Activated CD8-positive, alpha-beta T cell treated with anti-CD3 and anti-CD28 coated beads for 36 hours (primary cell): ENCODE results near the gene PLCB4. TPM values are rescaled to one million over a fixed set of nuclear protein-coding genes. Genes with fewer than 3 reads are reported as not detected.
A peak's percentile ranks its signal among the peaks of the same experiment; 100 is the strongest.

Experiments used
- ATAC-seq: fragments of 200-7000 bp; cut with Tn5 transposase; one replicate; pipeline ENCODE4 v1.10.0; 2021; ENCODE audit warnings: mild to moderate bottlenecking, moderate library complexity
- CTCF ChIA-PET: fragments of 350-600 bp; sonication (Branson Sonifier 250); formaldehyde crosslinking; loops from one replicate; lab custom pipeline; 2021; ENCODE audit warnings: antibody characterized with exemption; lab: Charles Lee
- POLR2A ChIA-PET: fragments of 350-600 bp; sonication (Branson Sonifier 250); formaldehyde crosslinking; loops from one replicate; lab custom pipeline; 2021; ENCODE audit warnings: antibody characterized with exemption; lab: Charles Lee
- DNase-seq: peaks from one replicate; pipeline ENCODE4 v3.0.0-alpha.2; 2020
- H3K27ac Mint-ChIP-seq: one replicate; pipeline ENCODE4 v1.8.0; 2021; ENCODE audit warnings: mild to moderate bottlenecking, mixed read lengths
- H3K27me3 Mint-ChIP-seq: one replicate; pipeline ENCODE4 v1.8.0; 2021; ENCODE audit warnings: mixed read lengths
- H3K36me3 Mint-ChIP-seq: one replicate; pipeline ENCODE4 v1.8.0; 2021; ENCODE audit warnings: low read depth, mixed read lengths
- H3K4me1 Mint-ChIP-seq: one replicate; pipeline ENCODE4 v1.8.0; 2021; ENCODE audit warnings: low read depth, mixed read lengths
- H3K4me3 Mint-ChIP-seq: one replicate; pipeline ENCODE4 v1.8.0; 2021; ENCODE audit warnings: mild to moderate bottlenecking, moderate library complexity, mixed read lengths
- H3K9me3 Mint-ChIP-seq: one replicate; pipeline ENCODE4 v1.8.0; 2021; ENCODE audit warnings: mixed read lengths
- CTCF ChIP-seq: fragments of 200-600 bp; IDR thresholded peaks from one replicate; pipeline ENCODE4 v1.8.0; 2022; ENCODE audit warnings: antibody characterized with exemption, mild to moderate bottlenecking
- intact Hi-C: fragments of 100-400 bp; cut with micrococcal nuclease; formaldehyde crosslinking; loops from one replicate; pipeline ENCODE4 v1.10.0; 2022
- total RNA-seq, 2 experiments: library from RNA; stranded (reverse); gene quantifications; one replicate each; pipeline ENCODE4 v1.2.3, GENCODE V29; 2021

The PLCB4 gene
- total RNA-seq, 2 experiments from 2014 or later = not detected

- H3K4me3 Mint-ChIP-seq = no peak overlapping the region
- intact Hi-C loops = no loop called here
- ATAC-seq = no peak
- POLR2A ChIA-PET = no interaction called here
- no peaks in the 10 kb centered on the region for H3K9me3 Mint-ChIP-seq
- TF ChIP-seq CTCF = no peak
- H3K27me3 Mint-ChIP-seq = no peaks in the 10 kb centered on the region
- DNase-seq = no peak
- no peak overlapping the region for H3K27ac Mint-ChIP-seq
- CTCF ChIA-PET = no interaction called here
- H3K36me3 Mint-ChIP-seq = no peaks in the 10 kb centered on the region
- no peaks in the 10 kb centered on the region for H3K4me1 Mint-ChIP-seq
Observed at GRCh38 chr20:9302091-9302462, 233.2 kb downstream of the PLCB4 start.

- Mint-ChIP-seq H3K4me1 (no peaks in the 10 kb centered on the region), H3K27ac (no peak overlapping the region), H3K36me3 (no peaks in the 10 kb centered on the region), H3K4me3 (no peak overlapping the region), H3K9me3 (no peaks in the 10 kb centered on the region), H3K27me3 (no peaks in the 10 kb centered on the region)
- DNase-seq (no peak), ATAC-seq (no peak)
- no peak for TF ChIP-seq CTCF
- intact Hi-C loops = no loop called here
- CTCF ChIA-PET = no interaction called here
- POLR2A ChIA-PET = no interaction called here
Observed at GRCh38 chr20:9306521-9306920, 237.6 kb downstream of the PLCB4 start.

- Mint-ChIP-seq H3K27me3 (no peaks in the 10 kb centered on the region), H3K27ac (no peak overlapping the region), H3K4me1 (no peaks in the 10 kb centered on the region), H3K9me3 (no peaks in the 10 kb centered on the region), H3K4me3 (no peak overlapping the region), H3K36me3 (no peaks in the 10 kb centered on the region)
- ChIA-PET CTCF (no interaction called here), POLR2A (no interaction called here)
- DNase-seq = no peak
- intact Hi-C loops = no loop called here
- no peak for ATAC-seq
- TF ChIP-seq CTCF = no peak
Observed at GRCh38 chr20:9308056-9308455, 239.2 kb downstream of the PLCB4 start.

GRCh38 chr20:9311132-9311531, 242.2 kb downstream of the PLCB4 start:
- Mint-ChIP-seq H3K9me3 (no peaks in the 10 kb centered on the region), H3K36me3 (no peaks in the 10 kb centered on the region), H3K4me3 (no peak overlapping the region), H3K4me1 (no peaks in the 10 kb centered on the region), H3K27me3 (no peaks in the 10 kb centered on the region), H3K27ac (no peak overlapping the region)
- TF ChIP-seq CTCF = no peak
- CTCF ChIA-PET = no interaction called here
- no peak for DNase-seq
- POLR2A ChIA-PET = no interaction called here
- intact Hi-C loops = no loop called here
- ATAC-seq = no peak

GRCh38 chr20:9319687-9320384, 250.9 kb downstream of the PLCB4 start:
- H3K4me1 Mint-ChIP-seq = peaks cover 8% of the 10 kb centered on the region
- DNase-seq (peak; percentile 7), ATAC-seq (no peak)
- intact Hi-C loops = no loop called here
- no peak for TF ChIP-seq CTCF
- H3K9me3 Mint-ChIP-seq = no peaks in the 10 kb centered on the region
- no peaks in the 10 kb centered on the region for H3K27me3 Mint-ChIP-seq
- POLR2A ChIA-PET = no interaction called here
- peak overlapping the region; percentile 25 for H3K27ac Mint-ChIP-seq
- CTCF ChIA-PET = no interaction called here
- no peaks in the 10 kb centered on the region for H3K36me3 Mint-ChIP-seq
- H3K4me3 Mint-ChIP-seq = no peak overlapping the region
